Measurements from ENCODE around the gene RAPH1. TPM values are rescaled to one million over a fixed set of nuclear protein-coding genes. Genes with fewer than 3 reads are reported as not detected.

Gene RAPH1
- total RNA-seq, 1 experiment from 2014 or later: 29.7 TPM

DNA sequence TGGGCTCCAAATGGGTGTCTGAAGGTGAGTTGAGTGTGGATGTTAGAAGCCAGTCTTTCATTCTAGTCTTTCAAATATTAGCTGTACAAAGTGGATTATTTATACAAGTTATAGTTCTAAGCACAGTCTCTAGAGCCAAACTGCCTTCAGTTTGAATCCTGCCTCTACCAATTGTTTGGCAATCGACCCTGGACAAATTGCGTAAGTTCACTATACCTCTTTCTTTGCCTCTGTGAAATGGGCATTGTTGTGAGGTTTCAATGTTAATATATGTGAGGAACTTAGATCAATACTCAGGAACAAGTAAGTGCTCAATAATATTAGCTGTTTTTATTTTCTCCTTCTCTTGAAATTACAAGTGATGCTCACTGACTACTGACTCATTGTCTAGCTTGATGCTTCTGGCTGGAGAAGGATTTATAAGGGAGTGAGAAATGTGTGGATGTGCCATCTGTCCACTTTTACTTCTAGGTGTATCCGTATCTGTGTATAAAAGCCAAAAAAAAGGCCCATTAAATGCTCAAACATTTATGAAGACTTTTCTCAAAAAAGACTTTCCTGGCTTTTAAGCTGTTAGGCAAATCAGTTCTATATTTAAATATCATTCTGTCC lies 48.1 kb upstream of the RAPH1 start:
- no peak overlapping the region for H3K4me3 ChIP-seq (ENCODE audit: low read depth, low read length, poor library complexity, severe bottlenecking)
- no TSS peak for BruUV-seq (replicated peaks)
- no peak for DNase-seq (ENCODE audit: low spot score)
- CTCF ChIA-PET: no interaction called here
- H3K27ac ChIP-seq (ENCODE audit: low read depth, low read length, poor library complexity, severe bottlenecking): no peak overlapping the region
- H3K9me3 ChIP-seq (ENCODE audit: low read depth, low read length, poor library complexity, severe bottlenecking): no peaks in the 10 kb centered on the region
- H3K27me3 ChIP-seq (replicated peaks; ENCODE audit: insufficient read depth, low read depth, low read length, poor library complexity): no peaks in the 10 kb centered on the region
- no peaks in the 10 kb centered on the region for H3K36me3 ChIP-seq (ENCODE audit: insufficient read depth, low read length, poor library complexity, severe bottlenecking)
- POLR2A ChIA-PET (ENCODE audit: low non-redundant PET): no interaction called here
- intact Hi-C loops (cut with micrococcal nuclease; ENCODE audit: unreplicated experiment): no loop called here
- TF ChIP-seq EZH2 (IDR thresholded peaks at IDR 0.05; ENCODE audit: borderline replicate concordance, low read depth, low read length, poor library complexity, severe bottlenecking): no peak
- TF ChIP-seq CTCF (conservative IDR thresholded peaks at IDR 0.05; ENCODE audit: low read depth, low read length): no peak
- H3K4me1 ChIP-seq (ENCODE audit: insufficient read depth, low read length, poor library complexity, severe bottlenecking): peaks cover 10% of the 10 kb centered on the region

GRCh38 chr2:203582468-203582867 lies 47.4 kb upstream of the RAPH1 start:
- no peaks in the 10 kb centered on the region for H3K27me3 ChIP-seq (replicated peaks; ENCODE audit: insufficient read depth, low read depth, low read length, poor library complexity)
- POLR2A ChIA-PET (ENCODE audit: low non-redundant PET): no interaction called here
- no peak overlapping the region for H3K27ac ChIP-seq (ENCODE audit: low read depth, low read length, poor library complexity, severe bottlenecking)
- no peak overlapping the region for H3K4me3 ChIP-seq (ENCODE audit: low read depth, low read length, poor library complexity, severe bottlenecking)
- no peaks in the 10 kb centered on the region for H3K36me3 ChIP-seq (ENCODE audit: insufficient read depth, low read length, poor library complexity, severe bottlenecking)
- BruUV-seq (replicated peaks): no TSS peak
- CTCF ChIA-PET: no interaction called here
- no peaks in the 10 kb centered on the region for H3K9me3 ChIP-seq (ENCODE audit: low read depth, low read length, poor library complexity, severe bottlenecking)
- TF ChIP-seq EZH2 (IDR thresholded peaks at IDR 0.05; ENCODE audit: borderline replicate concordance, low read depth, low read length, poor library complexity, severe bottlenecking) (no peak), CTCF (conservative IDR thresholded peaks at IDR 0.05; ENCODE audit: low read depth, low read length) (no peak)
- intact Hi-C loops (cut with micrococcal nuclease; ENCODE audit: unreplicated experiment): no loop called here
- H3K4me1 ChIP-seq (ENCODE audit: insufficient read depth, low read length, poor library complexity, severe bottlenecking): peaks cover 10% of the 10 kb centered on the region
- DNase-seq (ENCODE audit: low spot score): no peak

DNA sequence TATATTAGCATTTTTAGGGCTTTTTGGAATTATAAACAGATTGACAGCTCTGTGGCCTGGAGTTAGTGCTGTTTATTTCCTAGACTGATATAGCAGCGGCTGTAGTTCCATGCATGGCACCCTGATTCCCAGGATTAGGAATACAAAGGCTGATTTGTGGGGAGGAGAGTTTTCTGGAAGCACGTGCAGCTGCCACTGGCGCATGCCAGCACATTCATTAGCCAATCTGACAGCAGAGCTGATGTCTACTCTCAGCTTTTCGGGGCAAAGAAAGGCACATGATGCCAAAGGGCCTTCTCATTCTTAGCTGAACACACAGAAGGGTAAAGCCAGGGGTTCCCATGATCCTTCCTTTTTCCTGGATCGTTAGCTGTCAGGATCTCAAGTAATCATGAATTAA lies 45.7 kb upstream of the RAPH1 start:
- BruUV-seq (replicated peaks): no TSS peak
- ChIA-PET CTCF (no interaction called here), POLR2A (ENCODE audit: low non-redundant PET) (no interaction called here)
- Histone ChIP-seq H3K36me3 (ENCODE audit: insufficient read depth, low read length, poor library complexity, severe bottlenecking) (no peaks in the 10 kb centered on the region), H3K9me3 (ENCODE audit: low read depth, low read length, poor library complexity, severe bottlenecking) (no peaks in the 10 kb centered on the region), H3K27ac (ENCODE audit: low read depth, low read length, poor library complexity, severe bottlenecking) (no peak overlapping the region), H3K27me3 (replicated peaks; ENCODE audit: insufficient read depth, low read depth, low read length, poor library complexity) (no peaks in the 10 kb centered on the region), H3K4me1 (ENCODE audit: insufficient read depth, low read length, poor library complexity, severe bottlenecking) (peaks cover 6% of the 10 kb centered on the region), H3K4me3 (ENCODE audit: low read depth, low read length, poor library complexity, severe bottlenecking) (no peak overlapping the region)
- intact Hi-C loops (cut with micrococcal nuclease; ENCODE audit: unreplicated experiment): no loop called here
- no peak for TF ChIP-seq CTCF (conservative IDR thresholded peaks at IDR 0.05; ENCODE audit: low read depth, low read length)
- no peak for DNase-seq (ENCODE audit: low spot score)
